PC-9 (cell line): Measurements from ENCODE around the gene GSE1.

ENCODE experiments used
- CTCF ChIP-seq: fragments of 200-600 bp; sonication (generic); conservative IDR thresholded peaks from 2 replicates; pipeline ENCODE4 v1.6.1; 2017; ENCODE audit warnings: mixed run types, antibody characterized with exemption, mild to moderate bottlenecking, moderate library complexity
- EZH2 ChIP-seq: fragments of 200-600 bp; sonication (generic); IDR thresholded peaks from 2 replicates; pipeline ENCODE4 v1.8.0; 2017; ENCODE audit warnings: antibody characterized with exemption, low read depth

GRCh38 chr16:85571563-85571812, 41.6 kb upstream of the GSE1 start:
- TF ChIP-seq CTCF (no peak), EZH2 (no peak)
